ENCODE measurements around the gene LRP8. TPM values are rescaled to one million over a fixed set of nuclear protein-coding genes. Genes with fewer than 3 reads are reported as not detected.

LRP8 gene
- total and polyA plus RNA-seq, 2 of the 13 experiments (the other 11 are each of a cell fraction or from before 2014, with no cell fraction given): 17.3 to 17.4 TPM

- TF ChIP-seq, protein P1, sequence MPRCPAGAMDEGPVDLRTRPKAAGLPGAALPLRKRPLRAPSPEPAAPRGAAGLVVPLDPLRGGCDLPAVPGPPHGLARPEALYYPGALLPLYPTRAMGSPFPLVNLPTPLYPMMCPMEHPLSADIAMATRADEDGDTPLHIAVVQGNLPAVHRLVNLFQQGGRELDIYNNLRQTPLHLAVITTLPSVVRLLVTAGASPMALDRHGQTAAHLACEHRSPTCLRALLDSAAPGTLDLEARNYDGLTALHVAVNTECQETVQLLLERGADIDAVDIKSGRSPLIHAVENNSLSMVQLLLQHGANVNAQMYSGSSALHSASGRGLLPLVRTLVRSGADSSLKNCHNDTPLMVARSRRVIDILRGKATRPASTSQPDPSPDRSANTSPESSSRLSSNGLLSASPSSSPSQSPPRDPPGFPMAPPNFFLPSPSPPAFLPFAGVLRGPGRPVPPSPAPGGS (CRISPR knock-in tag; IDR thresholded peaks at IDR 0.05): no peak
- TF ChIP-seq, protein P2, sequence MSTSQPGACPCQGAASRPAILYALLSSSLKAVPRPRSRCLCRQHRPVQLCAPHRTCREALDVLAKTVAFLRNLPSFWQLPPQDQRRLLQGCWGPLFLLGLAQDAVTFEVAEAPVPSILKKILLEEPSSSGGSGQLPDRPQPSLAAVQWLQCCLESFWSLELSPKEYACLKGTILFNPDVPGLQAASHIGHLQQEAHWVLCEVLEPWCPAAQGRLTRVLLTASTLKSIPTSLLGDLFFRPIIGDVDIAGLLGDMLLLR (CRISPR knock-in tag; IDR thresholded peaks at IDR 0.05): no peak
- TF ChIP-seq ZNF737 (CRISPR knock-in tag; IDR thresholded peaks at IDR 0.05; ENCODE audit: borderline replicate concordance) (no peak), HMGXB4 (CRISPR knock-in tag; IDR thresholded peaks at IDR 0.05; ENCODE audit: borderline replicate concordance in 1 of 2, low read depth in 1 of 2) (peak in 1 of 2 experiments; percentile 45; a peak in 1 of 4 replicates), KDM2A (CRISPR knock-in tag; IDR thresholded peaks at IDR 0.05; ENCODE audit: borderline replicate concordance, low read depth) (peak; percentile 49; the same call in 1 of the 2 replicates), MIER3 (CRISPR knock-in tag; IDR thresholded peaks at IDR 0.05; ENCODE audit: borderline replicate concordance) (no peak), TAF1 (CRISPR knock-in tag; IDR thresholded peaks at IDR 0.05) (0 out of 2 replicates have a peak, but pooled peaks have one; percentile 24), ZNF10 (CRISPR knock-in tag; IDR thresholded peaks at IDR 0.05; ENCODE audit: borderline replicate concordance, low read depth) (no peak), CBFB (CRISPR knock-in tag; IDR thresholded peaks at IDR 0.05) (no peak), HNRNPLL (IDR thresholded peaks at IDR 0.05; ENCODE audit: low read depth, low read length, poor library complexity, severe bottlenecking) (peak; percentile 53), ZSCAN20 (CRISPR knock-in tag; IDR thresholded peaks at IDR 0.05; ENCODE audit: borderline replicate concordance) (peak; percentile 37; the same call in 1 of the 2 replicates), ZC3H13 (CRISPR knock-in tag; IDR thresholded peaks at IDR 0.05) (peak; percentile 4; the same call in 1 of the 2 replicates), ZNF556 (CRISPR knock-in tag; IDR thresholded peaks at IDR 0.05; ENCODE audit: borderline replicate concordance) (0 out of 2 replicates have a peak, but pooled peaks have one; percentile 31), FOXO4 (CRISPR knock-in tag; conservative IDR thresholded peaks at IDR 0.05) (0 out of 2 replicates have a peak, but pooled peaks have one; percentile 91), NFKBIZ (CRISPR knock-in tag; IDR thresholded peaks at IDR 0.05) (0 out of 2 replicates have a peak, but pooled peaks have one; percentile 9), SALL2 (CRISPR knock-in tag; IDR thresholded peaks at IDR 0.05) (peak; percentile 7; the same call in 1 of the 2 replicates), POLR2A (IDR thresholded peaks at IDR 0.05; ENCODE audit: insufficient read depth in 1 of 2, low read depth in 2 of 2, low read length in 2 of 2) (0 out of 4 replicates have a peak, but pooled peaks of 1 of the 2 experiments have one; percentile 14), ELF3 (CRISPR knock-in tag; IDR thresholded peaks at IDR 0.05) (no peak), HNRNPH1 (optimal IDR thresholded peaks at IDR 0.05; ENCODE audit: low read depth, low read length) (no peak), ZNF790 (CRISPR knock-in tag; IDR thresholded peaks at IDR 0.05; ENCODE audit: borderline replicate concordance) (0 out of 2 replicates have a peak, but pooled peaks have one; percentile 8)
- TF ChIP-seq, protein P3, sequence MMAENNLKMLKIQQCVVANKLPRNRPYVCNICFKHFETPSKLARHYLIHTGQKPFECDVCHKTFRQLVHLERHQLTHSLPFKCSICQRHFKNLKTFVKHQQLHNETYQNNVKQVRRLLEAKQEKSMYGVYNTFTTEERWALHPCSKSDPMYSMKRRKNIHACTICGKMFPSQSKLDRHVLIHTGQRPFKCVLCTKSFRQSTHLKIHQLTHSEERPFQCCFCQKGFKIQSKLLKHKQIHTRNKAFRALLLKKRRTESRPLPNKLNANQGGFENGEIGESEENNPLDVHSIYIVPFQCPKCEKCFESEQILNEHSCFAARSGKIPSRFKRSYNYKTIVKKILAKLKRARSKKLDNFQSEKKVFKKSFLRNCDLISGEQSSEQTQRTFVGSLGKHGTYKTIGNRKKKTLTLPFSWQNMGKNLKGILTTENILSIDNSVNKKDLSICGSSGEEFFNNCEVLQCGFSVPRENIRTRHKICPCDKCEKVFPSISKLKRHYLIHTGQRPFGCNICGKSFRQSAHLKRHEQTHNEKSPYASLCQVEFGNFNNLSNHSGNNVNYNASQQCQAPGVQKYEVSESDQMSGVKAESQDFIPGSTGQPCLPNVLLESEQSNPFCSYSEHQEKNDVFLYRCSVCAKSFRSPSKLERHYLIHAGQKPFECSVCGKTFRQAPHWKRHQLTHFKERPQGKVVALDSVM (CRISPR knock-in tag; IDR thresholded peaks at IDR 0.05): no peak
Observed at GRCh38 chr1:53327182-53327913, 522 bp downstream of the LRP8 start (continued).
